Endothelial cell of umbilical vein (primary cell): ENCODE measurements around the gene CAMTA1. TPM values are rescaled to one million over a fixed set of nuclear protein-coding genes. Genes with fewer than 3 reads are reported as not detected.

Experiments used
- BruUV-seq: library from RNA; stranded (reverse); fragments of 400-500 nt; replicated peaks from 2 replicates; lab custom pipeline; 2021; lab: Mats Ljungman, UMichigan
- CTCF ChIA-PET: fragments of 300-600, 350-600 bp; sonication (Branson Sonifier 250); formaldehyde crosslinking; loops from one replicate; lab custom pipeline; 2021; ENCODE audit warnings: antibody characterized with exemption, inconsistent platforms; lab: Charles Lee
- POLR2A ChIA-PET: fragments of 300-600, 350-600 bp; sonication (Branson Sonifier 250); formaldehyde crosslinking; loops from one replicate; lab custom pipeline; 2021; ENCODE audit warnings: antibody characterized with exemption, inconsistent platforms; lab: Charles Lee
- DNase-seq: peaks from one replicate; pipeline ENCODE4 v3.0.0-alpha.2; 2011; ENCODE audit warnings: low read depth, low spot score
- FAIRE-seq: peaks from 2 replicates; lab custom pipeline; 2011; peaks lifted over from hg19 to GRCh38; lab: Jason Lieb, UNC
- H2AFZ ChIP-seq: 2 replicates; pipeline ENCODE4 v1.6.0; 2012; ENCODE audit warnings: low read depth, low read length, control low read depth, inconsistent platforms
- H3K27ac ChIP-seq: 2 replicates; pipeline ENCODE4 v1.5.1; 2011; ENCODE audit warnings: low read depth, mild to moderate bottlenecking, control low read depth, low read length, moderate library complexity; ENCODE audit not compliant: insufficient read depth
- H3K27me3 ChIP-seq, 2 experiments: 2 replicates each; pipeline versions ENCODE4 v1.6.0 to v1.6.1; 2011; ENCODE audit warnings: low read length in 2 of 2, mixed read lengths in 1 of 2; ENCODE audit not compliant: control insufficient read depth in 2 of 2, insufficient read depth in 2 of 2
- H3K36me3 ChIP-seq, 2 experiments: 2 replicates in 1 of 2; 3 replicates in 1 of 2; pipeline ENCODE4 v1.5.1; 2011; ENCODE audit warnings: low read length in 2 of 2, mild to moderate bottlenecking in 1 of 2, moderate library complexity in 1 of 2; ENCODE audit not compliant: control insufficient read depth in 2 of 2, insufficient read depth in 2 of 2; ENCODE audit errors: extremely low read depth in 1 of 2
- H3K4me1 ChIP-seq: 3 replicates; pipeline ENCODE4 v1.5.1; 2011; ENCODE audit warnings: mild to moderate bottlenecking, low read length; ENCODE audit not compliant: control insufficient read depth, insufficient read depth; ENCODE audit errors: extremely low read depth
- H3K4me2 ChIP-seq: 2 replicates; pipeline ENCODE4 v1.6.1; 2011; ENCODE audit warnings: low read length, control low read depth, mixed read lengths; ENCODE audit not compliant: insufficient read depth
- H3K4me3 ChIP-seq, 3 experiments: fragments of 200-600 bp in 1 of 3; sonication (generic), shearing (Covaris generic) in 1 of 3; replicated peaks in 1 of 3; 2 replicates each; pipeline ENCODE4 v1.5.1; 2011 to 2016; ENCODE audit warnings: control low read depth in 3 of 3, low read length in 3 of 3, mild to moderate bottlenecking in 2 of 3, inconsistent platforms in 1 of 3, low read depth in 1 of 3, moderate library complexity in 1 of 3; ENCODE audit not compliant: insufficient read depth in 1 of 3
- H3K79me2 ChIP-seq: 2 replicates; pipeline ENCODE4 v1.6.0; 2012; ENCODE audit warnings: low read length, inconsistent platforms; ENCODE audit not compliant: control insufficient read depth, insufficient read depth
- H3K9ac ChIP-seq: replicated peaks from 2 replicates; pipeline ENCODE3; 2011; ENCODE audit warnings: low read length, control low read depth; ENCODE audit not compliant: insufficient read depth; ENCODE audit errors: extremely low read depth
- H3K9me1 ChIP-seq: replicated peaks from 3 replicates; pipeline ENCODE4 v1.6.0; 2011; ENCODE audit warnings: mild to moderate bottlenecking, low read length; ENCODE audit not compliant: control insufficient read depth, insufficient read depth; ENCODE audit errors: extremely low read depth
- H3K9me3 ChIP-seq: replicated peaks from 2 replicates; pipeline ENCODE4 v1.5.1; 2012; ENCODE audit warnings: low read length, inconsistent platforms; ENCODE audit not compliant: control insufficient read depth, insufficient read depth
- H4K20me1 ChIP-seq: replicated peaks from 2 replicates; pipeline ENCODE3; 2011; ENCODE audit warnings: mild to moderate bottlenecking, low read length; ENCODE audit not compliant: control insufficient read depth, insufficient read depth; ENCODE audit errors: extremely low read depth
- EZH2 ChIP-seq: IDR thresholded peaks from 2 replicates; pipeline ENCODE4 v1.6.1; 2012; ENCODE audit warnings: borderline replicate concordance, low read depth, mild to moderate bottlenecking, moderate library complexity, low read length, inconsistent platforms; ENCODE audit not compliant: severe bottlenecking
- FOS ChIP-seq: IDR thresholded peaks from 2 replicates; pipeline ENCODE4 v1.6.1; 2011; ENCODE audit warnings: mild to moderate bottlenecking, low read length, moderate library complexity, borderline replicate concordance; ENCODE audit not compliant: insufficient read depth
- GATA2 ChIP-seq: IDR thresholded peaks from 2 replicates; pipeline ENCODE4 v1.7.0; 2011; ENCODE audit warnings: low read depth, mild to moderate bottlenecking, moderate library complexity, mixed read lengths, low read length; ENCODE audit not compliant: insufficient read length, insufficient read depth
- JUN ChIP-seq: IDR thresholded peaks from 2 replicates; pipeline ENCODE4 v1.6.1; 2011; ENCODE audit warnings: borderline replicate concordance, low read depth; ENCODE audit not compliant: insufficient read length, insufficient read depth
- MYC ChIP-seq: IDR thresholded peaks from one replicate; pipeline ENCODE4 v1.6.1; 2011; ENCODE audit warnings: mild to moderate bottlenecking, low read depth, low read length
- POLR2A ChIP-seq: IDR thresholded peaks from 2 replicates; pipeline ENCODE4 v1.6.1; 2012; ENCODE audit warnings: low read depth, mild to moderate bottlenecking, control low read depth, low read length
- POLR2AphosphoS5 ChIP-seq: IDR thresholded peaks from 2 replicates; pipeline ENCODE4 v1.6.1; 2012; ENCODE audit warnings: low read depth, mild to moderate bottlenecking, control low read depth, low read length, moderate library complexity; ENCODE audit not compliant: insufficient read depth
- dilution Hi-C: fragments of 300-500 bp; cut with MboI; formaldehyde crosslinking; loops from one replicate; pipeline ENCODE4 v1.15.0; 2019; ENCODE audit warnings: low sequenced_read_pairs; ENCODE audit not compliant: extremely low pct_ligation_motif_present
- intact Hi-C: fragments of 100-400 bp; cut with micrococcal nuclease; formaldehyde crosslinking; loops from one replicate; pipeline ENCODE4 v1.10.0; 2022
- polyA plus RNA-seq, 4 experiments: library from polyadenylated mRNA; depleted of rRNA in 3 of 4; stranded (reverse) in 3 of 4; unstranded in 1 of 4; fragments of >200 nt; gene quantifications; 2 replicates each; pipeline versions ENCODE4 v1.2.1 to v1.2.3, GENCODE V29; 2011 to 2012; ENCODE audit warnings: missing spikeins in 1 of 4
- total RNA-seq: library from RNA; stranded (reverse); gene quantifications from 2 replicates; pipeline ENCODE4 v1.2.3, GENCODE V29; 2021
- TF ChIP-seq, protein P1 (sequence below), 2 donors: IDR thresholded peaks; 1 replicate in 1 of 2; 2 replicates in 1 of 2; pipeline ENCODE4 v1.5.1; 2011; ENCODE audit warnings: low read length in 2 of 2, mild to moderate bottlenecking in 2 of 2, moderate library complexity in 2 of 2, control low read depth in 1 of 2, inconsistent platforms in 1 of 2, low read depth in 1 of 2; ENCODE audit not compliant: insufficient read depth in 1 of 2; ENCODE audit errors: extremely low read depth in 1 of 2
- TF ChIP-seq, protein P2 (sequence below): IDR thresholded peaks from 2 replicates; pipeline ENCODE4 v1.6.1; 2011; ENCODE audit not compliant: insufficient read depth, insufficient read length

CAMTA1 gene
- total and polyA plus RNA-seq, 2 donors (not counting 3 experiments of a cell fraction or from before 2014, with no cell fraction given): 50.8 to 92.7 TPM

DNA sequence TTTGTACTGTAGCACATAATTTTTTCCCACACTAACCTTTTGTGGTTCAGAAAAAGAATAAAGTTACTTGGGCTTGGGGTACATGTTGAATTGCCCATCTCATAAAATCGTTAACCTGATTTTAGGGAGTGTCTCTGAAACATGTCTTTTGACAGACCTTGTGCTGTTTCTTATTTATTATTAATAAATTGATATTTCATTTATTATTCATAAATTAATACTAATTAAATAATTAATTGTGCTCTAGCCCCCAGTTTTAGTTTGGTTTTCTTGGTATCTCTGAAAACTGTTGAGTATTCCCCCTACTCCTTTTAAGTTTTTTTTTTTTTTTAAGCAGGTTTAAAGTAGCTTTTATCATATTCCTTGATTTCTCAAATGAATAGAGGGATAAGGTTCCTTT is 27.9 kb downstream of the CAMTA1 start:
- Histone ChIP-seq H3K9me3 (no peaks in the 10 kb centered on the region), H3K9ac (no peak overlapping the region), H3K27me3 (no peaks in the 10 kb centered on the region), H3K79me2 (peaks cover 32% of the 10 kb centered on the region), H3K4me1 (peaks cover 8% of the 10 kb centered on the region), H4K20me1 (peaks cover 2% of the 10 kb centered on the region), H3K4me2 (no peak overlapping the region), H3K36me3 (peaks cover 0 to 4% of the 10 kb centered on the region in 2 experiments), H3K4me3 (no peak overlapping the region), H3K27ac (no peak overlapping the region), H3K9me1 (no peaks in the 10 kb centered on the region), H2AFZ (no peak overlapping the region)
- DNase-seq (no peak), FAIRE-seq (no peak)
- intact Hi-C loops (no loop called here), dilution Hi-C loops (no loop called here)
- ChIA-PET POLR2A (no interaction called here), CTCF (interaction anchor here (0.8 kb wide), 1 partner anchor 77 kb away, joined by 3 read pairs; no protein-coding TSS in a partner anchor)
- no TSS peak for BruUV-seq
- TF ChIP-seq, protein P1, sequence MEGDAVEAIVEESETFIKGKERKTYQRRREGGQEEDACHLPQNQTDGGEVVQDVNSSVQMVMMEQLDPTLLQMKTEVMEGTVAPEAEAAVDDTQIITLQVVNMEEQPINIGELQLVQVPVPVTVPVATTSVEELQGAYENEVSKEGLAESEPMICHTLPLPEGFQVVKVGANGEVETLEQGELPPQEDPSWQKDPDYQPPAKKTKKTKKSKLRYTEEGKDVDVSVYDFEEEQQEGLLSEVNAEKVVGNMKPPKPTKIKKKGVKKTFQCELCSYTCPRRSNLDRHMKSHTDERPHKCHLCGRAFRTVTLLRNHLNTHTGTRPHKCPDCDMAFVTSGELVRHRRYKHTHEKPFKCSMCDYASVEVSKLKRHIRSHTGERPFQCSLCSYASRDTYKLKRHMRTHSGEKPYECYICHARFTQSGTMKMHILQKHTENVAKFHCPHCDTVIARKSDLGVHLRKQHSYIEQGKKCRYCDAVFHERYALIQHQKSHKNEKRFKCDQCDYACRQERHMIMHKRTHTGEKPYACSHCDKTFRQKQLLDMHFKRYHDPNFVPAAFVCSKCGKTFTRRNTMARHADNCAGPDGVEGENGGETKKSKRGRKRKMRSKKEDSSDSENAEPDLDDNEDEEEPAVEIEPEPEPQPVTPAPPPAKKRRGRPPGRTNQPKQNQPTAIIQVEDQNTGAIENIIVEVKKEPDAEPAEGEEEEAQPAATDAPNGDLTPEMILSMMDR (IDR thresholded peaks at IDR 0.05; ENCODE audit: extremely low read depth in 1 of 2, insufficient read depth in 1 of 2, low read depth in 1 of 2, low read length in 2 of 2): no peak
- TF ChIP-seq POLR2AphosphoS5: no peak
- no peak for TF ChIP-seq MYC
- TF ChIP-seq, protein P2, sequence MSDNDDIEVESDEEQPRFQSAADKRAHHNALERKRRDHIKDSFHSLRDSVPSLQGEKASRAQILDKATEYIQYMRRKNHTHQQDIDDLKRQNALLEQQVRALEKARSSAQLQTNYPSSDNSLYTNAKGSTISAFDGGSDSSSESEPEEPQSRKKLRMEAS: no peak
- no peak for TF ChIP-seq POLR2A
- TF ChIP-seq JUN: no peak
- TF ChIP-seq GATA2: no peak
- TF ChIP-seq EZH2: no peak
- TF ChIP-seq FOS: no peak
